A549 (cell line): Measurements from ENCODE around the gene RMND5B.

ENCODE experiments used
- MAFK ChIP-seq: fragments of 450-650 bp; IDR thresholded peaks from 2 replicates; pipeline ENCODE4 v1.6.1; 2014; ENCODE audit not compliant: partially characterized antibody
- TF ChIP-seq, protein P1 (sequence below): fragments of >200 bp; sonication (Bioruptor Twin); formaldehyde crosslinking; IDR thresholded peaks from 3 replicates; pipeline ENCODE4 v1.5.1; 2016

DNA sequence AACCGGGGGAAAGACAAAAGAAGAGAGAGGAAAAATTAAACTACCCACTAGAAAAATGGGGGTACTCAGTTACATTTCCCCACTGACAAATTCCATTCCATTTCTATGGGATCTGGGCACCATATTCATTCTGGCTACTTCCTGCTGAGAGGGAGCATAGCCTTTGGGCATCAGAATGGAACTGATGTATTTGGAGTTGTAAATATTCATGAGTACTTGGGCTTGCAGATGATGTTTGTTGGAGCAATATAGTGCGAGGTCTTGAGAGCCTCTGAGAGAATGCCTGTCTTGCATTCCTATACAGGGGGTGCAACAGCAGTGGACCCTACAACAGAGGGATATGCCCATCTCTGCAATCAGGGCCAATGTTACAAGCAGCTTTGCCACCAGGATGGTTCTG, 39.6 kb downstream of the RMND5B start:
- TF ChIP-seq MAFK: no peak
- TF ChIP-seq, protein P1, sequence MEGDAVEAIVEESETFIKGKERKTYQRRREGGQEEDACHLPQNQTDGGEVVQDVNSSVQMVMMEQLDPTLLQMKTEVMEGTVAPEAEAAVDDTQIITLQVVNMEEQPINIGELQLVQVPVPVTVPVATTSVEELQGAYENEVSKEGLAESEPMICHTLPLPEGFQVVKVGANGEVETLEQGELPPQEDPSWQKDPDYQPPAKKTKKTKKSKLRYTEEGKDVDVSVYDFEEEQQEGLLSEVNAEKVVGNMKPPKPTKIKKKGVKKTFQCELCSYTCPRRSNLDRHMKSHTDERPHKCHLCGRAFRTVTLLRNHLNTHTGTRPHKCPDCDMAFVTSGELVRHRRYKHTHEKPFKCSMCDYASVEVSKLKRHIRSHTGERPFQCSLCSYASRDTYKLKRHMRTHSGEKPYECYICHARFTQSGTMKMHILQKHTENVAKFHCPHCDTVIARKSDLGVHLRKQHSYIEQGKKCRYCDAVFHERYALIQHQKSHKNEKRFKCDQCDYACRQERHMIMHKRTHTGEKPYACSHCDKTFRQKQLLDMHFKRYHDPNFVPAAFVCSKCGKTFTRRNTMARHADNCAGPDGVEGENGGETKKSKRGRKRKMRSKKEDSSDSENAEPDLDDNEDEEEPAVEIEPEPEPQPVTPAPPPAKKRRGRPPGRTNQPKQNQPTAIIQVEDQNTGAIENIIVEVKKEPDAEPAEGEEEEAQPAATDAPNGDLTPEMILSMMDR: no peak
